Suprapubic skin (tissue), 4 donors: ENCODE data around the gene MFNG.

Source experiments
- POLR2A ChIP-seq, 2 donors: fragments of 450-650 bp; IDR thresholded peaks; one replicate each; pipeline ENCODE4 v1.6.1; 2017; ENCODE audit warnings: antibody characterized with exemption in 2 of 2, mild to moderate bottlenecking in 2 of 2, moderate library complexity in 2 of 2
- POLR2AphosphoS5 ChIP-seq, 3 donors: sonication (generic); formaldehyde crosslinking; IDR thresholded peaks; one replicate each; pipeline ENCODE4 v1.6.1; 2017; ENCODE audit warnings: antibody characterized with exemption in 3 of 3
- TF ChIP-seq, protein P1 (sequence below), 2 donors: fragments of 200-600 bp in 1 of 2; fragments of 450-650 bp in 1 of 2; sonication (generic) in 1 of 2; IDR thresholded peaks; one replicate each; pipeline ENCODE4 v1.5.1; 2016 to 2019; ENCODE audit warnings: antibody characterized with exemption in 2 of 2, mild to moderate bottlenecking in 1 of 2, moderate library complexity in 1 of 2

DNA sequence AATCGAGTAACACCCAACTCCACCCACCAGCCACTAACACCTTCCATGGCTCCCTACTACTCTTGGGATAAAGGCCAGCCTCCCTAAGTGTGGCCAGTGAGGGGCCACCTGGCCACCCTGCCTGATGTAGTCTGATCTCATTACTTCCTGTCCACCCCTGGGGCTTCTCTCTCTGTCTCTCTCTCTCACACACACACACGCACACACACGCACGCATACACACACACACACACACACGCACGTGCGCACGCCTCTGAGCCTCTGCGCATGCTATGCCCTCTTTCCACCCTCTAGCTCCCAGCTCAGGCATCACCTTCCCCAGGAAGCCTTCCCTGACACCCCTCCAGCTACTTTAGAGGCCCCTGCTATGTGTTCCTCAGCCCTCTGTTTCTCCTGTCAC, 3.9 kb downstream of the MFNG start:
- TF ChIP-seq POLR2A (IDR thresholded peaks at IDR 0.05): no peak
- TF ChIP-seq, protein P1, sequence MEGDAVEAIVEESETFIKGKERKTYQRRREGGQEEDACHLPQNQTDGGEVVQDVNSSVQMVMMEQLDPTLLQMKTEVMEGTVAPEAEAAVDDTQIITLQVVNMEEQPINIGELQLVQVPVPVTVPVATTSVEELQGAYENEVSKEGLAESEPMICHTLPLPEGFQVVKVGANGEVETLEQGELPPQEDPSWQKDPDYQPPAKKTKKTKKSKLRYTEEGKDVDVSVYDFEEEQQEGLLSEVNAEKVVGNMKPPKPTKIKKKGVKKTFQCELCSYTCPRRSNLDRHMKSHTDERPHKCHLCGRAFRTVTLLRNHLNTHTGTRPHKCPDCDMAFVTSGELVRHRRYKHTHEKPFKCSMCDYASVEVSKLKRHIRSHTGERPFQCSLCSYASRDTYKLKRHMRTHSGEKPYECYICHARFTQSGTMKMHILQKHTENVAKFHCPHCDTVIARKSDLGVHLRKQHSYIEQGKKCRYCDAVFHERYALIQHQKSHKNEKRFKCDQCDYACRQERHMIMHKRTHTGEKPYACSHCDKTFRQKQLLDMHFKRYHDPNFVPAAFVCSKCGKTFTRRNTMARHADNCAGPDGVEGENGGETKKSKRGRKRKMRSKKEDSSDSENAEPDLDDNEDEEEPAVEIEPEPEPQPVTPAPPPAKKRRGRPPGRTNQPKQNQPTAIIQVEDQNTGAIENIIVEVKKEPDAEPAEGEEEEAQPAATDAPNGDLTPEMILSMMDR (IDR thresholded peaks at IDR 0.05): no peak
- no peak for TF ChIP-seq POLR2AphosphoS5 (IDR thresholded peaks at IDR 0.05)
